Measurements from ENCODE around the gene FBF1. TPM values are rescaled to one million over a fixed set of nuclear protein-coding genes. Genes with fewer than 3 reads are reported as not detected.

FBF1 gene
- total and polyA plus RNA-seq, 2 of the 8 experiments (the other 6 are each of a cell fraction or from before 2014, with no cell fraction given): 8.1 to 13.1 TPM

DNA sequence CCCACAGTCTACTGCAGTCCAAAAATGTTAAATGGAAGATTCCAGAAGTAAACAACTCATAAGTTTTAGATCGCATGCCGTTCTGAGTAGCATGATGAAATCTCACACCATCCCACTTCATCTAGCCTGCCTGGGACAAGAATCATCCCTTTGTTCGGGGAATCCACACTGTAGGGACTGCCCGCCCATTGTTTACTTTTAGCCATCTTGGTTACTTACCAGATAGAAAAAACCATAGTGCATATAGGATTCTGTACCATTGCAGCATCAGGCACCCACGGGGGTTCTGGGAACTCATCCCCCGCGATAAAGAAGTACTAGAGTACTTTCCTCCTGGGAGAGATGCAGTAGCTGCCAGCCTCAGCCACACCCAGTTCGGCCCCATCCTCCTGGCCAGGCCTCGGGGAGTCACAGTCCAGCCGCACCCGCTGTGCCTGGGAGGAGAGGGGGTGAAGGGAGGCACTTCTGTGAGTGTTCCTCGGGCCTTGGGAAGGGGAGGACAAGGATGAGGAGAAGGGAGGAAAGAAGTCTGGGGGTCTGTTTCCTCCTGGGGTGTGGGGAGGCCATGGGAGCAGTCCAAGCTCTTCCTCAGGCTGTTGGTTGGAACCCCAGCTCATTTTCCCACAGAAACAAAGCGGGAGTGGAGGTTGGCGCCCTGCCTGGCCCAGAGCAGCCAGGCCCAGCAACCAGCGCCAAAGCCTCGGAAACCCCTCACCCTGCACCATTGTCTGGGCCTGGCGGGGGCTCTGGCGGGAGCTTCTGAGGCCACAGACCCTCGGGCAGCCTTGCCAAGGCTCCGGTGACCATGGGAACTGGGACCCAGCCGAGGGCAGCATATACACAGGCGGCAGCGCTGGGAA lies 71.3 kb downstream of the FBF1 start:
- FAIRE-seq: no peak
- H3K27ac ChIP-seq (ENCODE audit: low read depth, low read length): no peak overlapping the region

More for the DNA sequence above, 71.3 kb downstream of the FBF1 start:
- 89% methylated on average over 21 of the region's 23 CpGs; no CpG with 5 or more reads in 1 of the 2 experiments for WGBS, 2 experiments (ENCODE audit: extremely low coverage in 1 of 2, insufficient coverage in 1 of 2, insufficient read length in 1 of 2, insufficient replicate concordance in 2 of 2, low coverage in 1 of 2, low lambda C conversion rate in 2 of 2, missing lambda C conversion rate in 1 of 2)
- Histone ChIP-seq H2BK15ac (ENCODE audit: low read length) (0 out of 2 replicates have a peak overlapping the region, but pooled peaks have one; percentile 18), H3K9ac (replicated peaks in 1 of 4; ENCODE audit: extremely low read depth in 1 of 4, low read depth in 3 of 4, low read length in 3 of 4) (no peak overlapping the region), H3K4me1 (replicated peaks in 1 of 4; ENCODE audit: control insufficient read depth in 3 of 4, insufficient read depth in 4 of 4, low read length in 3 of 4) (peaks cover 0 to 6% (median 2%) of the 10 kb centered on the region in 4 experiments; a peak in 5 of 7 replicates), H3K79me1 (ENCODE audit: low read depth, low read length) (no peaks in the 10 kb centered on the region), H3K4me3 (ENCODE audit: extremely low read depth in 1 of 4, insufficient read depth in 2 of 4, low read depth in 3 of 4, low read length in 4 of 4) (no peak overlapping the region), H3K56ac (replicated peaks; ENCODE audit: insufficient read length, low read depth, low read length) (no peak overlapping the region), H3K4me2 (ENCODE audit: insufficient read depth in 1 of 2, low read depth in 2 of 2, low read length in 2 of 2) (no peak overlapping the region), H3K18ac (ENCODE audit: extremely low read depth, low read length) (no peak overlapping the region), H3K23me2 (ENCODE audit: low read depth, low read length) (no peaks in the 10 kb centered on the region; the same call in 1 of the 2 replicates), H3K4ac (replicated peaks; ENCODE audit: insufficient read length, low read depth, low read length) (peak overlapping the region; percentile 2), H2AK5ac (ENCODE audit: low read depth, low read length) (no peak overlapping the region), H3K27me3 (replicated peaks in 1 of 4; ENCODE audit: control insufficient read depth in 3 of 4, extremely low read depth in 1 of 4, insufficient read depth in 3 of 4, low read length in 3 of 4) (no peaks in the 10 kb centered on the region), H4K20me1 (replicated peaks in 1 of 2; ENCODE audit: control insufficient read depth in 1 of 2, insufficient read depth in 2 of 2, low read length in 2 of 2) (no peaks in the 10 kb centered on the region), H2AFZ (ENCODE audit: low read length) (no peak overlapping the region), H3K14ac (ENCODE audit: insufficient read length) (no peak overlapping the region), H2BK12ac (ENCODE audit: low read depth, low read length) (peak overlapping the region; percentile 35; the same call in 1 of the 2 replicates), H2BK20ac (ENCODE audit: low read length) (no peak overlapping the region), H3K23ac (ENCODE audit: insufficient read length) (no peak overlapping the region), H3K79me2 (ENCODE audit: control insufficient read depth in 1 of 2, insufficient read depth in 2 of 2, low read length in 2 of 2) (no peaks in the 10 kb centered on the region), H2BK120ac (replicated peaks; ENCODE audit: low read depth, low read length) (no peak overlapping the region), H4K8ac (ENCODE audit: extremely low read depth, insufficient read depth, low read length) (peak overlapping the region; percentile 35; the same call in 1 of the 2 replicates), H4K5ac (ENCODE audit: insufficient read length, low read depth, low read length) (no peak overlapping the region), H2BK5ac (ENCODE audit: low read depth, low read length) (peak overlapping the region; percentile 82), H3K36me3 (ENCODE audit: control insufficient read depth in 2 of 4, insufficient read depth in 4 of 4, low read length in 3 of 4) (no peaks in the 10 kb centered on the region), H3K9me3 (ENCODE audit: insufficient read depth in 2 of 2, low read depth in 1 of 2, low read length in 1 of 2) (no peaks in the 10 kb centered on the region), H4K91ac (replicated peaks; ENCODE audit: insufficient read length, low read length) (no peak overlapping the region)
- ChIA-PET CTCF (ENCODE audit: partially characterized antibody) (interaction anchor here (0.6 to 11.3 kb wide), 5 partner anchors 8 to 321 kb away, joined by 3 to 157 read pairs (median 5); partner anchors contain the start of gene WBP2), POLR2A (ENCODE audit: partially characterized antibody) (interaction anchor here (0.7 to 2.1 kb wide), 8 partner anchors 9 to 101 kb away, joined by 3 to 16 read pairs (median 3); partner anchors contain the start of gene TRIM65)
- no peak for DNase-seq (ENCODE audit: low read depth in 1 of 2, low spot score in 2 of 2)
